HG02970 (cell line): ENCODE results near the gene PRXL2A.
"Not testable (repeated sequence)": the region's sequence is repeated elsewhere in the genome, so short reads cannot be mapped to it uniquely, and the experiment has no call there.

Experiments
- ATAC-seq: cut with Tn5 transposase; IDR thresholded peaks from one replicate; pipeline ENCODE4 v1.9.1; 2021; ENCODE audit warnings: mild to moderate bottlenecking, moderate library complexity, moderate number of reproducible peaks; ENCODE audit not compliant: unreplicated experiment, low FRiP score

Gene PRXL2A

GRCh38 chr10:80472234-80473095 is 64.1 kb downstream of the PRXL2A start:
- peak; percentile 92 for ATAC-seq

GRCh38 chr10:80473096-80473657 is 64.8 kb downstream of the PRXL2A start:
- no peak for ATAC-seq

- ATAC-seq: no peak
These were observed 65.6 kb downstream of the PRXL2A start for GRCh38 chr10:80473692-80474596.

GRCh38 chr10:80474597-80474910 is 66.2 kb downstream of the PRXL2A start:
- no peak for ATAC-seq

- no peak for ATAC-seq
These were observed 66.6 kb downstream of the PRXL2A start for GRCh38 chr10:80474941-80475340.

- not testable (repeated sequence) for ATAC-seq
These were observed 67.3 kb downstream of the PRXL2A start for GRCh38 chr10:80475641-80476040.

- ATAC-seq: no peak
These were observed 68.3 kb downstream of the PRXL2A start for GRCh38 chr10:80476685-80477084.

GRCh38 chr10:80477813-80478212 is 69.5 kb downstream of the PRXL2A start:
- ATAC-seq: no peak

GRCh38 chr10:80480373-80480772 is 72.0 kb downstream of the PRXL2A start:
- ATAC-seq: not testable (repeated sequence)

GRCh38 chr10:80480852-80481251 is 72.5 kb downstream of the PRXL2A start:
- ATAC-seq: no peak

GRCh38 chr10:80484243-80484642 is 75.9 kb downstream of the PRXL2A start:
- no peak for ATAC-seq

- no peak for ATAC-seq
These were observed 76.3 kb downstream of the PRXL2A start for GRCh38 chr10:80484676-80485075.

- ATAC-seq: no peak
These were observed 77.0 kb downstream of the PRXL2A start for GRCh38 chr10:80485076-80485945.

GRCh38 chr10:80485946-80486764 is 77.8 kb downstream of the PRXL2A start:
- ATAC-seq: no peak
